OCI-LY3 (cell line): ENCODE data around the gene DPY19L2.
"Not testable (repeated sequence)": the region's sequence is repeated elsewhere in the genome, so short reads cannot be mapped to it uniquely, and the experiment has no call there.

Source experiments
- EZH2phosphoT487 ChIP-seq: fragments of 200-600 bp; shearing (Covaris generic); IDR thresholded peaks from 2 replicates; pipeline ENCODE4 v1.6.1; 2018; ENCODE audit warnings: antibody characterized with exemption, mixed run types, low read depth
- TF ChIP-seq, protein P1 (sequence below): fragments of 200-600, 300-600 bp; sonication (generic); IDR thresholded peaks from 2 replicates; pipeline ENCODE4 v1.5.1; 2014; ENCODE audit warnings: antibody characterized with exemption, low read length, low read depth

DNA sequence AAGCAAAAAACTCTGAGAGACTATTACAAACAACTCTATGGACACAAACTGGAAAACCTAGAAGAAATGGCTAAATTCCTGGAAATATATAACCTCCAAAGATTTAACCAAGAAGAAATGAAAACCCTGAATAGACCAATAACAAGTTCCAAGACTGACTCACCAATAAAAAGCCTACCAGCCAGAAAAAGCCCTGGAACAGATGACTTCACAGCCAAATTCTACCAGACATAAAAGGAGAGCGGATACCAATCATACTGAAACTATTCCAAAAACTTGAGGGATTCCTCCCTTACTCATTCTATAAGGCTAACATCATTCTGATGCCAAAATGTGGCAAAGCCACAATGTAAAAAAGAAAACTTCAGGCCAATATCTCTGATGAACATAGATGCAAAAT, 18.8 kb downstream of the DPY19L2 start:
- TF ChIP-seq, protein P1, sequence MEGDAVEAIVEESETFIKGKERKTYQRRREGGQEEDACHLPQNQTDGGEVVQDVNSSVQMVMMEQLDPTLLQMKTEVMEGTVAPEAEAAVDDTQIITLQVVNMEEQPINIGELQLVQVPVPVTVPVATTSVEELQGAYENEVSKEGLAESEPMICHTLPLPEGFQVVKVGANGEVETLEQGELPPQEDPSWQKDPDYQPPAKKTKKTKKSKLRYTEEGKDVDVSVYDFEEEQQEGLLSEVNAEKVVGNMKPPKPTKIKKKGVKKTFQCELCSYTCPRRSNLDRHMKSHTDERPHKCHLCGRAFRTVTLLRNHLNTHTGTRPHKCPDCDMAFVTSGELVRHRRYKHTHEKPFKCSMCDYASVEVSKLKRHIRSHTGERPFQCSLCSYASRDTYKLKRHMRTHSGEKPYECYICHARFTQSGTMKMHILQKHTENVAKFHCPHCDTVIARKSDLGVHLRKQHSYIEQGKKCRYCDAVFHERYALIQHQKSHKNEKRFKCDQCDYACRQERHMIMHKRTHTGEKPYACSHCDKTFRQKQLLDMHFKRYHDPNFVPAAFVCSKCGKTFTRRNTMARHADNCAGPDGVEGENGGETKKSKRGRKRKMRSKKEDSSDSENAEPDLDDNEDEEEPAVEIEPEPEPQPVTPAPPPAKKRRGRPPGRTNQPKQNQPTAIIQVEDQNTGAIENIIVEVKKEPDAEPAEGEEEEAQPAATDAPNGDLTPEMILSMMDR = not testable (repeated sequence)
- not testable (repeated sequence) for TF ChIP-seq EZH2phosphoT487
